Neural cell (in vitro differentiated cells): ENCODE results near the gene STK32B. TPM values are rescaled to one million over a fixed set of nuclear protein-coding genes. Genes with fewer than 3 reads are reported as not detected.
"Not testable (repeated sequence)": the region's sequence is repeated elsewhere in the genome, so short reads cannot be mapped to it uniquely, and the experiment has no call there.

Experiments
- H2AFZ ChIP-seq: fragments of 200-600, 300-800 bp; sonication (generic), shearing (Covaris generic); 2 replicates; pipeline ENCODE4 v1.6.0; 2014; ENCODE audit warnings: low read depth, mild to moderate bottlenecking, antibody characterized with exemption, low read length, moderate library complexity
- H3F3A ChIP-seq: fragments of 200-600 bp; shearing (Covaris generic); 2 replicates; pipeline ENCODE4 v1.6.1; 2016; ENCODE audit warnings: mild to moderate bottlenecking, moderate library complexity, mixed read lengths, antibody characterized with exemption, low read length; ENCODE audit not compliant: insufficient read depth, poor library complexity, severe bottlenecking
- H3K27ac ChIP-seq: fragments of 200-600, 300-800 bp; sonication (generic), shearing (Covaris generic); 2 replicates; pipeline ENCODE4 v1.5.1; 2014; ENCODE audit warnings: mild to moderate bottlenecking, low read length, moderate library complexity
- H3K27me3 ChIP-seq: fragments of 300-800, 200-600 bp; sonication (generic), shearing (Covaris generic); 2 replicates; pipeline ENCODE4 v1.6.0; 2014; ENCODE audit warnings: mild to moderate bottlenecking, low read depth, low read length, moderate library complexity; ENCODE audit not compliant: insufficient read depth
- H3K36me3 ChIP-seq: fragments of 300-800, 200-600 bp; sonication (generic), shearing (Covaris generic); 2 replicates; pipeline ENCODE4 v1.5.1; 2014; ENCODE audit warnings: mild to moderate bottlenecking, antibody characterized with exemption, low read length, moderate library complexity; ENCODE audit not compliant: insufficient read depth
- H3K4me2 ChIP-seq: fragments of 300-800, 200-600 bp; sonication (generic), shearing (Covaris generic); 2 replicates; pipeline ENCODE4 v1.6.0; 2014; ENCODE audit warnings: mild to moderate bottlenecking, low read length
- H3K4me3 ChIP-seq: fragments of 300-800, 200-600 bp; sonication (generic), shearing (Covaris generic); 2 replicates; pipeline ENCODE4 v1.5.1; 2014; ENCODE audit warnings: mild to moderate bottlenecking, low read length, moderate library complexity
- H3K79me2 ChIP-seq: fragments of 200-600 bp; shearing (Covaris generic); replicated peaks from 2 replicates; pipeline ENCODE4 v1.6.0; 2014; ENCODE audit warnings: mild to moderate bottlenecking, low read length, moderate library complexity; ENCODE audit not compliant: insufficient read depth
- H3K9ac ChIP-seq: fragments of 300-800, 200-600 bp; sonication (generic), shearing (Covaris generic); 2 replicates; pipeline ENCODE4 v1.6.1; 2016; ENCODE audit warnings: mild to moderate bottlenecking, low read length, mixed read lengths
- H3K9me2 ChIP-seq: fragments of 200-600 bp; shearing (Covaris generic); 2 replicates; pipeline ENCODE4 v1.6.1; 2016; ENCODE audit warnings: mild to moderate bottlenecking, low read length, mixed read lengths; ENCODE audit not compliant: insufficient read depth
- H3K9me3 ChIP-seq: fragments of 200-600, 300-800 bp; sonication (generic), shearing (Covaris generic); 2 replicates; pipeline ENCODE4 v1.6.1; 2016; ENCODE audit warnings: mild to moderate bottlenecking, mixed run types, low read length, moderate library complexity, mixed read lengths
- H4K20me1 ChIP-seq: fragments of 200-600 bp; shearing (Covaris generic); 2 replicates; pipeline ENCODE4 v1.6.1; 2016; ENCODE audit warnings: mild to moderate bottlenecking, mixed run types; ENCODE audit not compliant: insufficient read depth
- EP300 ChIP-seq: fragments of 450-650 bp; conservative IDR thresholded peaks from 2 replicates; pipeline ENCODE4 v1.6.1; 2014; ENCODE audit warnings: antibody characterized with exemption, mild to moderate bottlenecking, moderate library complexity; ENCODE audit not compliant: poor library complexity, severe bottlenecking
- EZH2 ChIP-seq: fragments of 200-600, 300-800 bp; shearing (Covaris generic), sonication (generic); IDR thresholded peaks from 2 replicates; pipeline ENCODE4 v1.6.1; 2014; ENCODE audit warnings: antibody characterized with exemption, low read length, borderline replicate concordance, mild to moderate bottlenecking; ENCODE audit not compliant: insufficient read depth, poor library complexity, severe bottlenecking
- MXI1 ChIP-seq: fragments of 450-650 bp; conservative IDR thresholded peaks from 2 replicates; pipeline ENCODE4 v1.6.1; 2014; ENCODE audit warnings: antibody characterized with exemption, mild to moderate bottlenecking; ENCODE audit not compliant: poor library complexity, severe bottlenecking
- POLR2AphosphoS5 ChIP-seq: IDR thresholded peaks from 2 replicates; pipeline ENCODE4 v1.6.1; 2012
- RAD21 ChIP-seq: fragments of 450-650 bp; conservative IDR thresholded peaks from 2 replicates; pipeline ENCODE4 v1.6.1; 2014; ENCODE audit warnings: antibody characterized with exemption, mild to moderate bottlenecking, moderate library complexity
- SMC3 ChIP-seq: fragments of 450-650 bp; conservative IDR thresholded peaks from 2 replicates; pipeline ENCODE4 v1.6.1; 2014; ENCODE audit warnings: antibody characterized with exemption, mild to moderate bottlenecking, moderate library complexity; ENCODE audit not compliant: poor library complexity
- TAF1 ChIP-seq: IDR thresholded peaks from 2 replicates; pipeline ENCODE4 v1.6.1; 2012; ENCODE audit warnings: low read depth
- polyA minus RNA-seq: library from RNA; depleted of rRNA, polyadenylated mRNA; stranded (reverse); fragments of >200 nt; gene quantifications from 2 replicates; pipeline ENCODE4 v1.2.3, GENCODE V29; 2014
- polyA plus RNA-seq: library from polyadenylated mRNA; depleted of rRNA; stranded (reverse); fragments of >200 nt; gene quantifications from 2 replicates; pipeline ENCODE4 v1.2.3, GENCODE V29; 2014
- TF ChIP-seq, protein P1 (sequence below): IDR thresholded peaks from 2 replicates; pipeline ENCODE4 v1.6.1; 2012; ENCODE audit warnings: borderline replicate concordance
- TF ChIP-seq, protein P2 (sequence below): fragments of 450-650 bp; IDR thresholded peaks from 2 replicates; pipeline ENCODE4 v1.5.1; 2014; ENCODE audit warnings: antibody characterized with exemption, mild to moderate bottlenecking, moderate library complexity; ENCODE audit not compliant: poor library complexity, severe bottlenecking

Gene STK32B
- polyA plus RNA-seq: 40.5 and 42.8 TPM in 2 replicates
- polyA minus RNA-seq: 56.7 and 64.8 TPM in 2 replicates

DNA sequence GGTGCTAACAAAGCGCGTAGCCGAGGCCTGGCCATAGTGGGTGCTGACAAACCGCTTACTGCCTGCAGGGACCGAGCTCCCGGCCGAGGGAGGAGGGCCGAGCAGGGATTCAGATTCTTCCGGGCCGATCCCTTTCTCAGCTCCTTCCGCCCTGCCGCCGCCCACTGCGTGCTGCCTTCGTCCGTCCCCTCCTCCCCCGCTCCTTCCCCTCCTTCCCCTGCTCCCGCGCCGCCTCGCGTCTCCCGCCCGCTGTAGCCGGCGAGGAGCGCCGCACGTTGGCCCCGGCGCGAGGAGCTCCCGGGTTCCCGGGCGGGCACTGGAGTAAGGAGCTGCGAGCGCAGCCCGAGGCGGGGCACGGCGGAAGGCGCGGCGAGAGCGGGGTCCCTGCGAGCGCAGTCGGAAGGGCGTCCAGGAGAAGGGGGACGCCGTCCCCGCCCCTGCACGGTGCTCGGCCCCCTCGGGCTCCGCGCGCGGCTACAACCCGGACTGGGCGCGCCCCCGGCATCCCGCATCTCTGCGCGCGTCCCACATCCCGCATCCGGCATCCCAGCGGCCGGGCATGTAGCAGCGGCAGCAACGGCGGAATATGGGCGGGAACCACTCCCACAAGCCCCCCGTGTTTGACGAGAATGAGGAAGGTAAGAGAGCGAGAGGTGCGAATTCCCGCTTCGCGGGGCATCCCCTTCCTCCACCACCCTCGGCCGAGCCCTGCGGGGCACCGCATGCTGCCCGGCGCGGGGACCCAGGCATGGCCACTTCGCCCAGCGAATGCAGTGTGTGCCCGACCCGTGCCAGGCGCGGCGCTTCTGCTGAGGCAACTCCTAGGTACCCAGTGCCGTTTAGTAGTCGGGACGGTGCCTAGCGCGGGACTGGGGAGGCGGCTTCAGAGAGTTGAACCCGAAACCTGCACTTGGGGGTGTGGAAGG, at the start of gene STK32B:
STK32B (plus strand) TSS at position 203 of the 926 bp plus-strand sequence.
- TF ChIP-seq SMC3: peak; percentile 47
- TF ChIP-seq EP300: peak; percentile 14
- TF ChIP-seq EZH2: no peak
- no peak for TF ChIP-seq POLR2AphosphoS5
- TF ChIP-seq, protein P1, sequence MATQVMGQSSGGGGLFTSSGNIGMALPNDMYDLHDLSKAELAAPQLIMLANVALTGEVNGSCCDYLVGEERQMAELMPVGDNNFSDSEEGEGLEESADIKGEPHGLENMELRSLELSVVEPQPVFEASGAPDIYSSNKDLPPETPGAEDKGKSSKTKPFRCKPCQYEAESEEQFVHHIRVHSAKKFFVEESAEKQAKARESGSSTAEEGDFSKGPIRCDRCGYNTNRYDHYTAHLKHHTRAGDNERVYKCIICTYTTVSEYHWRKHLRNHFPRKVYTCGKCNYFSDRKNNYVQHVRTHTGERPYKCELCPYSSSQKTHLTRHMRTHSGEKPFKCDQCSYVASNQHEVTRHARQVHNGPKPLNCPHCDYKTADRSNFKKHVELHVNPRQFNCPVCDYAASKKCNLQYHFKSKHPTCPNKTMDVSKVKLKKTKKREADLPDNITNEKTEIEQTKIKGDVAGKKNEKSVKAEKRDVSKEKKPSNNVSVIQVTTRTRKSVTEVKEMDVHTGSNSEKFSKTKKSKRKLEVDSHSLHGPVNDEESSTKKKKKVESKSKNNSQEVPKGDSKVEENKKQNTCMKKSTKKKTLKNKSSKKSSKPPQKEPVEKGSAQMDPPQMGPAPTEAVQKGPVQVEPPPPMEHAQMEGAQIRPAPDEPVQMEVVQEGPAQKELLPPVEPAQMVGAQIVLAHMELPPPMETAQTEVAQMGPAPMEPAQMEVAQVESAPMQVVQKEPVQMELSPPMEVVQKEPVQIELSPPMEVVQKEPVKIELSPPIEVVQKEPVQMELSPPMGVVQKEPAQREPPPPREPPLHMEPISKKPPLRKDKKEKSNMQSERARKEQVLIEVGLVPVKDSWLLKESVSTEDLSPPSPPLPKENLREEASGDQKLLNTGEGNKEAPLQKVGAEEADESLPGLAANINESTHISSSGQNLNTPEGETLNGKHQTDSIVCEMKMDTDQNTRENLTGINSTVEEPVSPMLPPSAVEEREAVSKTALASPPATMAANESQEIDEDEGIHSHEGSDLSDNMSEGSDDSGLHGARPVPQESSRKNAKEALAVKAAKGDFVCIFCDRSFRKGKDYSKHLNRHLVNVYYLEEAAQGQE: no peak
- TF ChIP-seq TAF1: peak; percentile 20
- TF ChIP-seq, protein P2, sequence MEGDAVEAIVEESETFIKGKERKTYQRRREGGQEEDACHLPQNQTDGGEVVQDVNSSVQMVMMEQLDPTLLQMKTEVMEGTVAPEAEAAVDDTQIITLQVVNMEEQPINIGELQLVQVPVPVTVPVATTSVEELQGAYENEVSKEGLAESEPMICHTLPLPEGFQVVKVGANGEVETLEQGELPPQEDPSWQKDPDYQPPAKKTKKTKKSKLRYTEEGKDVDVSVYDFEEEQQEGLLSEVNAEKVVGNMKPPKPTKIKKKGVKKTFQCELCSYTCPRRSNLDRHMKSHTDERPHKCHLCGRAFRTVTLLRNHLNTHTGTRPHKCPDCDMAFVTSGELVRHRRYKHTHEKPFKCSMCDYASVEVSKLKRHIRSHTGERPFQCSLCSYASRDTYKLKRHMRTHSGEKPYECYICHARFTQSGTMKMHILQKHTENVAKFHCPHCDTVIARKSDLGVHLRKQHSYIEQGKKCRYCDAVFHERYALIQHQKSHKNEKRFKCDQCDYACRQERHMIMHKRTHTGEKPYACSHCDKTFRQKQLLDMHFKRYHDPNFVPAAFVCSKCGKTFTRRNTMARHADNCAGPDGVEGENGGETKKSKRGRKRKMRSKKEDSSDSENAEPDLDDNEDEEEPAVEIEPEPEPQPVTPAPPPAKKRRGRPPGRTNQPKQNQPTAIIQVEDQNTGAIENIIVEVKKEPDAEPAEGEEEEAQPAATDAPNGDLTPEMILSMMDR: peak; percentile 39
- TF ChIP-seq MXI1: peak; percentile 65
- no peak for TF ChIP-seq RAD21
- H2AFZ ChIP-seq: peak within 1 kb of the TSS; percentile 80
- peak within 1 kb of the TSS; percentile 92 for H3K9ac ChIP-seq
- peak within 1 kb of the TSS; percentile 86 for H3K4me2 ChIP-seq
- H3K27me3 ChIP-seq: no peaks in the 10 kb centered on the region
- H3K9me2 ChIP-seq: no peaks in the 10 kb centered on the region
- no peaks in the 10 kb centered on the region for H3K79me2 ChIP-seq
- H4K20me1 ChIP-seq: no peaks in the 10 kb centered on the region
- H3F3A ChIP-seq: no peaks in the 10 kb centered on the region
- H3K36me3 ChIP-seq: no peaks in the 10 kb centered on the region
- H3K4me3 ChIP-seq: peak within 1 kb of the TSS; percentile 93
- H3K27ac ChIP-seq: peak within 1 kb of the TSS; percentile 84
- no peaks in the 10 kb centered on the region for H3K9me3 ChIP-seq

DNA sequence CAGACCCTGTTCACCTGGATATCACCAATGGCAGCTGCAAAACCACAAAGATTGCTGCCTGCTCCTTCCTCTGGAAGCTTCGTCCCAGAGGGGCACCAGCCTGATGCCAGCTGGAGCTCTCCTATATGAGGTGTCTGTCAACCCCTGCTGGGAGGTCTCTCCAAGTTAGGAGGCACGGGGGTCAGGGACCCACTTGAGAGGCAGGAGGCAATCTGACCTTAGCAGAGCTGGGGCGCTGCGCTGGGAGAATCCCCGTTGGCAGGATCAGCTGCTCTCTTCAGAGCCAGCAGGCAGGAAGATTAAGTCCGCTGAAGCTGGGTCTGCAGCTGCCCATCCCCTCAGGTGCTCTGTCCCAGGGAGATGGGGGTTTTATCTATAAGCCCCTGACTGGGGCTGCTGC, 49.6 kb upstream of the STK32B start:
- not testable (repeated sequence) for H3K27me3 ChIP-seq, H3K27ac ChIP-seq, H3K79me2 ChIP-seq, H3K4me2 ChIP-seq, H3K4me3 ChIP-seq, H4K20me1 ChIP-seq, H3F3A ChIP-seq, H3K9me3 ChIP-seq, H3K9ac ChIP-seq, H3K9me2 ChIP-seq, H2AFZ ChIP-seq, H3K36me3 ChIP-seq
